Upper lobe of left lung (tissue), 6 donors: Measurements from ENCODE around the gene ME1. TPM values are rescaled to one million over a fixed set of nuclear protein-coding genes. Genes with fewer than 3 reads are reported as not detected.

ENCODE experiments used
- ATAC-seq, 2 donors: fragments of 200-7000 bp; cut with Tn5 transposase; one replicate each; pipeline ENCODE4 v1.9.1; 2022; ENCODE audit warnings: mild to moderate bottlenecking in 2 of 2, moderate library complexity in 2 of 2; ENCODE audit not compliant: low FRiP score in 2 of 2
- DNase-seq, 2 donors: peaks; one replicate each; pipeline ENCODE4 v3.0.0-alpha.2; 2019 to 2020
- H3K27ac ChIP-seq, 4 donors: fragments of 200-600 bp; sonication (generic); one replicate each; pipeline ENCODE4 v1.5.1; 2016 to 2019
- H3K27me3 ChIP-seq, 4 donors: fragments of 200-600 bp; sonication (generic); one replicate each; pipeline ENCODE4 v1.5.1; 2017 to 2019
- H3K36me3 ChIP-seq, 4 donors: fragments of 200-600 bp; sonication (generic); one replicate each; pipeline ENCODE4 v1.5.1; 2016 to 2019
- H3K4me1 ChIP-seq, 4 donors: fragments of 200-600 bp; sonication (generic); one replicate each; pipeline ENCODE4 v1.5.1; 2018 to 2019
- H3K4me3 ChIP-seq, 4 donors: fragments of 200-600 bp; sonication (generic); one replicate each; pipeline ENCODE4 v1.5.1; 2017 to 2019; ENCODE audit warnings: mild to moderate bottlenecking in 2 of 4, moderate library complexity in 1 of 4
- H3K9me3 ChIP-seq, 4 donors: fragments of 200-600 bp; sonication (generic); one replicate each; pipeline ENCODE4 v1.5.1; 2018 to 2019
- CTCF ChIP-seq, 6 experiments: fragments of 450-650 bp in 4 of 6; fragments of 200-600 bp in 2 of 6; sonication (generic) in 2 of 6; IDR thresholded peaks; one replicate each; pipeline ENCODE4 v1.5.1; 2016 to 2019; ENCODE audit warnings: antibody characterized with exemption in 6 of 6
- EP300 ChIP-seq, 4 donors: sonication (generic); formaldehyde crosslinking; IDR thresholded peaks; one replicate each; pipeline ENCODE4 v1.5.1; 2017; ENCODE audit warnings: antibody characterized with exemption in 4 of 4, control low read depth in 2 of 4
- POLR2A ChIP-seq, 4 donors: fragments of 450-650 bp; IDR thresholded peaks; one replicate each; pipeline ENCODE4 v1.5.1; 2016 to 2017; ENCODE audit warnings: antibody characterized with exemption in 4 of 4, mild to moderate bottlenecking in 2 of 4
- POLR2AphosphoS5 ChIP-seq, 2 donors: sonication (generic); formaldehyde crosslinking; IDR thresholded peaks; one replicate each; pipeline ENCODE4 v1.5.1; 2017; ENCODE audit warnings: antibody characterized with exemption in 2 of 2
- WGBS, 2 donors: methylation state at CpG; one replicate each; pipeline ENCODE4 v1.1.5; 2017 to 2018; 5-methylcytosine and 5-hydroxymethylcytosine counted together
- total RNA-seq, 6 donors: library from RNA; depleted of rRNA in 4 of 6; stranded (reverse); fragments of >200 nt in 4 of 6; gene quantifications; one replicate each; pipeline versions ENCODE4 v1.1.0 to v1.2.1, GENCODE V29; 2016 to 2021
- donor health status: DM: no; HTN: no; CAD: no; lungs with moderate emphysema.
- donor health status: DM: no; HTN: yes; CAD: no; lungs with severe emphysema.

The ME1 gene
- total RNA-seq, 6 donors from 2014 or later: 12.0 to 16.8 (median 14.0) TPM

DNA sequence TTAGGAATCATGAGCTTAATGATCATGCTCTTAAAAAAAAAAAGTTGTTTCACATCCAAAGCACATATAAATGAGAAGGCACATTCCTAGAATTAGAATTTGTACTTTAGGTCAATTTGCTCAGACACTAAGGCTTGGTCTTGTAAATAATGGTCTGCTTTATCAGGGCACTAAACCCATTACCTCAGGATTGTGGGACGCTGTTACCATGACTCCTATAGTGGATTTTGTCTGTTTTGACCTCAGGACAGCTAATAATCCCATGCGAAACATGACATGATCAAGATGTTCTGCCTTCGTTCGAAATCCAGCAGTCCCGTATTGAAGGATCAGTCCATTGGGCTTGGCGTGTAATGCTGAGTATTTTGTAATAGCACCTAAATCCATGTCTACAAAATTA, 240.2 kb downstream of the ME1 start:
- H3K27me3 ChIP-seq: no peaks in the 10 kb centered on the region
- WGBS, 2 donors: 85 to 98% methylated on average over 6 of the region's 6 CpGs
- no peak overlapping the region for H3K4me3 ChIP-seq
- ATAC-seq: no peak
- no peak for DNase-seq
- no peak overlapping the region for H3K27ac ChIP-seq
- H3K9me3 ChIP-seq: no peaks in the 10 kb centered on the region
- H3K4me1 ChIP-seq: peaks cover 14 to 35% (median 21%) of the 10 kb centered on the region in 4 donors
- H3K36me3 ChIP-seq: peaks cover 0 to 33% (median 2%) of the 10 kb centered on the region in 4 donors
- TF ChIP-seq EP300 (IDR thresholded peaks at IDR 0.05): no peak
- no peak for TF ChIP-seq POLR2A (IDR thresholded peaks at IDR 0.05)
- TF ChIP-seq POLR2AphosphoS5 (IDR thresholded peaks at IDR 0.05): no peak
- TF ChIP-seq CTCF (IDR thresholded peaks at IDR 0.05): no peak

- no peaks in the 10 kb centered on the region for H3K27me3 ChIP-seq
- ATAC-seq (no peak), DNase-seq (no peak)
- WGBS, 2 donors: 82 to 83% methylated on average over 3 of the region's 3 CpGs
- H3K36me3 ChIP-seq: peaks cover 7 to 53% (median 12%) of the 10 kb centered on the region in 4 donors
- H3K27ac ChIP-seq: no peak overlapping the region
- peaks cover 5 to 26% (median 14%) of the 10 kb centered on the region in 4 donors for H3K4me1 ChIP-seq
- H3K9me3 ChIP-seq: no peaks in the 10 kb centered on the region
- TF ChIP-seq EP300 (IDR thresholded peaks at IDR 0.05) (no peak), POLR2A (IDR thresholded peaks at IDR 0.05) (no peak), CTCF (IDR thresholded peaks at IDR 0.05) (no peak), POLR2AphosphoS5 (IDR thresholded peaks at IDR 0.05) (no peak)
- no peak overlapping the region for H3K4me3 ChIP-seq
These were observed 242.3 kb downstream of the ME1 start for GRCh38 chr6:83188501-83188900.

DNA sequence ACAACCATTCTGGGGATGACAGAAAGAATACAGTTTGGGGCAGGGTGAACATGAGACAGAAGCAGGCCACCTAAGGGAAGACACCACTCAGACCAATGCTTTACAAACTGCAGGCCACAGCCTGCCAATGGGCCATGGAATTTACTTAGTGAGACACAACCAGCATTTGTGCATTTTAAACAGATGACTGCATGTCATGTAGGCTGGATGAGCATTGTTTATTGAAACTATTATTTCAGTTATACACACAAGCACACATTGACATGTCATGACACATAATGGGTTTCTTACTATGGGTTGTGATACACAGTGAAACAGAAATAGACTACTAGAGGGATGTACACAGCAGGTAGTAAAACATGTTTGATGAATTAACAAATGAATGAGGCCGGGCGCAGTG, 245.8 kb downstream of the ME1 start:
- DNase-seq (no peak), ATAC-seq (no peak)
- Histone ChIP-seq H3K36me3 (peaks cover 7 to 88% (median 32%) of the 10 kb centered on the region in 4 donors), H3K27ac (no peak overlapping the region), H3K4me1 (peaks cover 0 to 6% (median 3%) of the 10 kb centered on the region in 4 donors), H3K4me3 (no peak overlapping the region), H3K9me3 (no peaks in the 10 kb centered on the region), H3K27me3 (no peaks in the 10 kb centered on the region)
- TF ChIP-seq POLR2AphosphoS5 (IDR thresholded peaks at IDR 0.05) (no peak), POLR2A (IDR thresholded peaks at IDR 0.05) (no peak), EP300 (IDR thresholded peaks at IDR 0.05) (no peak), CTCF (IDR thresholded peaks at IDR 0.05) (no peak)
- 94 to 96% methylated on average over 2 of the region's 2 CpGs for WGBS, 2 donors

DNA sequence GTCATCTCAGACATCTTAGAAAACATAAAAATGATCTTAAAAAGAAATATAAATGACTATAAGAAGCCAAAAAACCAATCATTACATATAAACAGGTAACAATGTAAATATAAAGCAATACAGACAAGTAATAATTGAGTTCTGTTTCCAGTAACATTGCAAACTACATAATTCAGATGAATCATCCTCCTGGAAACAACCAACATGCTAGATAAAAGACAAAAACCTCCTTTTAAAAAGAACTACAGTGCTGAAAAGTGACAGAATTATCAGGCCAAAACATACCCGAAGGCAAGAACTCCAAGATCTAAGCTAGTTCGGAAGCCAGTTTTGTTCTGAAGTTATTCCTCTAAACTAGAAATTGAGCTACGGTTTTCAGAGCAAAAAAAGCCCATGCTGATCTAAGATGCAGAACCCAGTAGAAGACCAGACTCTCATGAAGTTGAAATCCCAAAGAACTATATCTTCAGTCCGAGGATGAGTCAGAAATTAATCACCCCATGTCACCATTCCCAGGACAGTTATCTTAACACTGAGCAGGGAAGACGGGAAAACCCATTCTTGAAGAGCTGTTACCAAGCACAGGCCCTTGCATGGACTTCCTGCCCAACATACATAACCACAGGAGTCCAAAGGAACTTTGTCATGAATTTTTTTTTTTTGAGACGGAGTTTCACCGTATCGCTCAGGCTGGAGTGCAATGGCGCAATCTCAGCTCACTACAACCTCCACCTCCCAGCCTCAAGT, 247.6 kb downstream of the ME1 start:
- Histone ChIP-seq H3K4me1 (peaks cover 0 to 6% (median 3%) of the 10 kb centered on the region in 4 donors), H3K4me3 (no peak overlapping the region), H3K27ac (no peak overlapping the region), H3K9me3 (no peaks in the 10 kb centered on the region), H3K27me3 (no peaks in the 10 kb centered on the region), H3K36me3 (peaks cover 7 to 97% (median 36%) of the 10 kb centered on the region in 4 donors)
- no peak for TF ChIP-seq CTCF (IDR thresholded peaks at IDR 0.05)
- DNase-seq (no peak), ATAC-seq (peak; percentile 75 to 90)
- 74 to 80% methylated on average over 9 of the region's 9 CpGs for WGBS, 2 donors

- DNase-seq (no peak), ATAC-seq (no peak)
- peaks cover 7 to 97% (median 39%) of the 10 kb centered on the region in 4 donors for H3K36me3 ChIP-seq
- peaks cover 0 to 6% (median 3%) of the 10 kb centered on the region in 4 donors for H3K4me1 ChIP-seq
- TF ChIP-seq EP300 (IDR thresholded peaks at IDR 0.05) (no peak), POLR2AphosphoS5 (IDR thresholded peaks at IDR 0.05) (no peak), CTCF (IDR thresholded peaks at IDR 0.05) (no peak), POLR2A (IDR thresholded peaks at IDR 0.05) (no peak)
- H3K27ac ChIP-seq: no peak overlapping the region
- no peaks in the 10 kb centered on the region for H3K9me3 ChIP-seq
- H3K27me3 ChIP-seq: no peaks in the 10 kb centered on the region
- no peak overlapping the region for H3K4me3 ChIP-seq
- WGBS, 2 donors: 86 to 94% methylated on average over 1 of the region's 1 CpG
These were observed 248.7 kb downstream of the ME1 start for GRCh38 chr6:83182114-83182513.
